ENCODE results near the gene GTSE1.

GRCh38 chr22:46331496-46331895 is 34.8 kb downstream of the GTSE1 start:
- TF ChIP-seq, protein P1, sequence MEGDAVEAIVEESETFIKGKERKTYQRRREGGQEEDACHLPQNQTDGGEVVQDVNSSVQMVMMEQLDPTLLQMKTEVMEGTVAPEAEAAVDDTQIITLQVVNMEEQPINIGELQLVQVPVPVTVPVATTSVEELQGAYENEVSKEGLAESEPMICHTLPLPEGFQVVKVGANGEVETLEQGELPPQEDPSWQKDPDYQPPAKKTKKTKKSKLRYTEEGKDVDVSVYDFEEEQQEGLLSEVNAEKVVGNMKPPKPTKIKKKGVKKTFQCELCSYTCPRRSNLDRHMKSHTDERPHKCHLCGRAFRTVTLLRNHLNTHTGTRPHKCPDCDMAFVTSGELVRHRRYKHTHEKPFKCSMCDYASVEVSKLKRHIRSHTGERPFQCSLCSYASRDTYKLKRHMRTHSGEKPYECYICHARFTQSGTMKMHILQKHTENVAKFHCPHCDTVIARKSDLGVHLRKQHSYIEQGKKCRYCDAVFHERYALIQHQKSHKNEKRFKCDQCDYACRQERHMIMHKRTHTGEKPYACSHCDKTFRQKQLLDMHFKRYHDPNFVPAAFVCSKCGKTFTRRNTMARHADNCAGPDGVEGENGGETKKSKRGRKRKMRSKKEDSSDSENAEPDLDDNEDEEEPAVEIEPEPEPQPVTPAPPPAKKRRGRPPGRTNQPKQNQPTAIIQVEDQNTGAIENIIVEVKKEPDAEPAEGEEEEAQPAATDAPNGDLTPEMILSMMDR (conservative IDR thresholded peaks at IDR 0.05 in 1 of 2, IDR thresholded peaks at IDR 0.05 in 1 of 2; ENCODE audit: low read depth in 1 of 2, low read length in 2 of 2) = no peak
- no peak for TF ChIP-seq EZH2 (IDR thresholded peaks at IDR 0.05; ENCODE audit: low read length, missing control alignments)

Data from fibroblast of lung (primary cell).